GM18498 (cell line): ENCODE measurements around the gene C1QTNF12.

ENCODE experiments used
- ATAC-seq: cut with Tn5 transposase; IDR thresholded peaks from one replicate; pipeline ENCODE4 v1.9.1; 2021; ENCODE audit warnings: mild to moderate bottlenecking, moderate library complexity; ENCODE audit not compliant: unreplicated experiment

The C1QTNF12 gene

GRCh38 chr1:1241588-1242219, 4.8 kb downstream of the C1QTNF12 start:
- no peak for ATAC-seq

GRCh38 chr1:1240822-1241587, 5.5 kb downstream of the C1QTNF12 start:
- no peak for ATAC-seq

GRCh38 chr1:1240348-1240732, 6.2 kb downstream of the C1QTNF12 start:
- ATAC-seq = no peak

- ATAC-seq = no peak
These were observed 6.7 kb downstream of the C1QTNF12 start for GRCh38 chr1:1239614-1240347.

GRCh38 chr1:1239227-1239613, 7.3 kb downstream of the C1QTNF12 start:
- ATAC-seq = no peak

- no peak for ATAC-seq
These were observed 7.8 kb downstream of the C1QTNF12 start for GRCh38 chr1:1238702-1239178.

GRCh38 chr1:1237874-1238701, 8.4 kb downstream of the C1QTNF12 start:
- ATAC-seq = no peak

- ATAC-seq = no peak
These were observed 9.3 kb downstream of the C1QTNF12 start for GRCh38 chr1:1236945-1237873.

- ATAC-seq = no peak
These were observed 10.3 kb downstream of the C1QTNF12 start for GRCh38 chr1:1236176-1236763.

GRCh38 chr1:1235016-1235744, 11.3 kb downstream of the C1QTNF12 start:
- ATAC-seq = no peak

- ATAC-seq = no peak
These were observed 12.2 kb downstream of the C1QTNF12 start for GRCh38 chr1:1234180-1234808.

- no peak for ATAC-seq
These were observed 13.0 kb downstream of the C1QTNF12 start for GRCh38 chr1:1233567-1233892.

GRCh38 chr1:1232796-1233566, 13.5 kb downstream of the C1QTNF12 start:
- no peak for ATAC-seq

- no peak for ATAC-seq
These were observed 14.2 kb downstream of the C1QTNF12 start, which contains the start of gene B3GALT6 for GRCh38 chr1:1232208-1232795. TSS of gene B3GALT6 (plus strand) at chr1:1232237. CDS start at chr1:1232279, 42 bp downstream.

- peak; percentile 93 for ATAC-seq
These were observed 14.9 kb downstream of the C1QTNF12 start, which contains the start of gene SDF4 for GRCh38 chr1:1231400-1232207. TSS of gene SDF4 (minus strand) at chr1:1232001. CDS start at chr1:1228772, 3,229 bp downstream.
